Left renal cortex interstitium (tissue), 4 donors: Measurements from ENCODE around the gene SYNJ2. TPM values are rescaled to one million over a fixed set of nuclear protein-coding genes. Genes with fewer than 3 reads are reported as not detected.

Experiments used
- DNase-seq, 4 donors: peaks; one replicate each; pipeline ENCODE4 v3.0.0-alpha.2; 2013; ENCODE audit warnings: low read depth in 4 of 4, low spot score in 2 of 4, missing footprints in 1 of 4
- polyA plus RNA-seq, 4 donors: library from polyadenylated mRNA; unstranded; fragments of 120-200 nt; gene quantifications; one replicate each; pipeline ENCODE4 v1.2.1, GENCODE V29; 2013; ENCODE audit not compliant: insufficient read length in 4 of 4

Gene SYNJ2
- polyA plus RNA-seq, 4 donors: 9.7 to 12.1 (median 10.8) TPM

DNA sequence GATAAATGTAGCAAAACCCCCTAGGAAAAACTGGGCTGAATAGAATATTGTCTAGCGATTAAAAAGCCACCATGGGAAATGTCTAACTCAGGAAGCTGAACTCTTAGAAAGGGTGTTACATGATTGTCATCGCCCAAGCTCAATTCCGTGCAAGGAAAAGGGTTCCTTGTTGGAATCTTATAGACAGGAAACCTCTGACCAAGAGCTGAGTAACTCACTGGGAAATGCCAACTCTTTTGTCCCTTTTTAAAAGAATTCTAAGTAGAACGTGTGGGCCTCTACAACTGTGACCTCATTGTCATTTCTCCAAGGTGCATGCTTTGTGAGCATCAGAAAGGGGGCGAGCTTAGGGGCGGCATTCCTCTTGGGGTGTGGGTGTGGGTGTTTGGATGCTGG lies 88.1 kb downstream of the SYNJ2 start:
- DNase-seq: no peak

DNA sequence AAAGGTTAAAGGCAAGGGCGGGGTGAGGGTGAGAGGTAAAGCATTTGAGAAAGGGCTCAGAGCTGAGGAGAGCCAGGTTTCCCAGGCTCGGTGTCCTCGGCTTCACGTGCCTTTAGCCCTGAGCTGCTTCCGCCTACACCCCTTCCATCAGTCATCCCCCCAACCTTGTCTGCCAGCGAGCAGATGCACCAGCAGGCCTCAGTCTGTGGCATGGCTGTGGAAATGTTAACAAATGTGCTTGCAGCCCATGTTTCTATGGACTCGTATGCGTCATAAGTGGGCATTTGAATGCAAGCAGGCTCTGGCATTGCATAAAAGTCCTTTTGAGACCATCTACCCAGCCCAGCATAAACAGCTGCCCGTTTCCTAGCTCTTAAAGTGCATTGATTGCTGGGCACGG lies 88.8 kb downstream of the SYNJ2 start:
- DNase-seq: no peak

DNA sequence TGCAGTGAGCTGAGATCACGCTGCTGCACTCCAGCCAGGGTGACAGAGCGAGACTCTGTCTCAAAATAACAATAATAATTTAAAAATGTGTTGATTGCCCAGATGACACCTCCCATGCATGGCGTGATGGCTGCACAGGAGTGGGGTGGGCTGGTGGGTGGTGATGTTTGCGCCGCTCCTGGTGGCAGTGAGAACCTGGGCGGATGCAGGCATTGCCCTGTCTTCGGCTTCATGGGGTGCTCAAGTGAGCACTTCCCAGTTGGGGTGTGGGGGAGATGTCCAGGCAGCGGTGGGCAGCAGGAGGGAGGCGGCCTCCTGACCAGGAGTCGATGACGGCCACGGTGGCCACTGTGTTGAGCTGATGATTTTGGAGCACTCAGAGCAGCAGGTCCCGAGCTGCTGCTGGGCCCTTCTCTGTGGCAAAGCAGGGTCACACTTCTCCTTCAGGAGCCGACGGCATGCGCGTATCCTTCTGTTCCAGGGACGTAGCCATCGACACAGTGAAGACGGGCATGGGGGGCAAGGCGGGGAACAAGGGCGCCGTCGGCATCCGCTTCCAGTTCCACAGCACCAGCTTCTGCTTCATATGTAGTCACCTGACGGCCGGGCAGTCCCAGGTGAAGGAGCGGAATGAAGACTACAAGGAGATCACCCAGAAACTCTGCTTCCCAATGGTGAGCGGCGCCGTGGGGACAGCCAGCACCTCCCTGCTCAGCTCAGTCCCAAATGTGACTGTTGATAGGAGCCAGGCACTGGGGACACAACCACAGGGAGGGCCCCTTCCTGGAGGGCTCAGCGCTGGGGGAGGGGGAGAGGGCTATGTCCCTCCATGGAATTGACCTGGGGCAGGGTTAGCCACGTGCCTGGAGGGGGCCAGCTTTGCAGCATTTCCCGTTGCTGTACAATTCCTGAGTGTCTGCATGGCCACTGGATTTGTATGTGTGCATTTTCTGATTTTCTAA lies 89.7 kb downstream of the SYNJ2 start:
- DNase-seq: no peak

DNA sequence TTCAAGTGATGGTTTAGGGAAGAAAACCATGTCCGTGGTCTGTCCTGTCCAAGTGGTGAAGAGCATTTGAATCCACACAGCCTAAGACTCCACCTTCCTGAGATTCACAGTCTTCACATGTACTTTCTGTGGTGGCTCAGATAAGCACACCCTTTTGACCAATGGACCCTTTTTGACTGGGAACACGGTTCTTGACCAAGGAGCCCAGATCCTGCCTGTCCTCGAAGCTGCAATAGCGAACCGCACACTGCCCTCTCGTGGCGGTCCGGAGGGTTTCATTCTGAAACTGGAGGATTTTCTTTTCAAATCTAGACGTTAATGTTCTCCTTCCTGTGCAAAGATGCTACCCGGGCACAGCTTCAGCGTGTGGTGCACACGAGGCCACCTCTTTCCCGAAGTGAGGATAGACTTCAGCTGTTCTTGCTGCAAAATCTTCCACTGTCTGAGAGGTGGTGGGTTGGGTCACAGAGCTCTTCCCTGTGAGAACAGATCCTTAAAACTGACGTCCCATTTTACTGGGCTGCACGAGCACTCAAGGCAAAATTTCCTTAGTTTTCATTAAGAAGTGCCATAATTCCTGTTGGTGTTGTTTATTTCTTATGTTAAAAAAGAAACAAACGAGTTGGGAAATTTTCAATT lies 90.5 kb downstream of the SYNJ2 start:
- DNase-seq: peak in 2 of 4 donors; percentile 37 to 47

DNA sequence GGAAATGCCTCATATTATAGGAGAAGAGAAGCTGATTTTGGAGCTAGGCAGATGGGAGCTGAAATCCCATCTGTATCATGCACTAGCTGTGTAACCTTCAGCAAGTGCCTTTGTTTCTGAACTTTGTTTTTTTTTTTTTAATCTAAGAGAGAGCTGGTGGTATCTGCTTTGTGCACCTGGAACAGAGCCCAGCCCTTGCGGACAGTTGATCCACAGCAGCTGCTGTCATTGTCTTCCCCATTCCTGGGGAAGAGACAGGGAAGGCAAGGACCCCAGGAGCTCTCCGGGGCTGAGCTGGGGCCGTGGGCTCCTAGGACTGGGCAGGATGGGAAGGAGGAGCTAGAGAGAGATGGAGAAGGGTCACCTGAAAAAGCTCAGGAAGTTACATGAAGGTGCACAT lies 92.1 kb downstream of the SYNJ2 start:
- DNase-seq: no peak

DNA sequence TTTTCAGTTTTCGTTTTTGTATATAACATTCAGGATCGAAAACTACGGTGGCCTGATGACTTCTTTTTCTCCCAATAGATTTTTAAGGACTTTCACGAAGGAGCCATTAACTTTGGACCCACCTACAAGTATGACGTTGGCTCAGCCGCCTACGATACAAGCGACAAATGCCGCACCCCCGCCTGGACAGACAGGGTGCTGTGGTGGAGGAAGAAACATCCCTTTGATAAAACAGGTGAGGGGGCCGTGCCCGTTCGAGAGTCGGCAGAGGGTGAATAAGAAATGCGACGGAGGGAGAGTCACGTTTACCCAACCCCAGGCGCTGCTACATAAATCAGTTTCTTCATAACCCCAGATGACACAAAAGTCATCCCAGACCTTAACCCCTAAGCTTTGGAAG lies 94.9 kb downstream of the SYNJ2 start:
- no peak for DNase-seq

DNA sequence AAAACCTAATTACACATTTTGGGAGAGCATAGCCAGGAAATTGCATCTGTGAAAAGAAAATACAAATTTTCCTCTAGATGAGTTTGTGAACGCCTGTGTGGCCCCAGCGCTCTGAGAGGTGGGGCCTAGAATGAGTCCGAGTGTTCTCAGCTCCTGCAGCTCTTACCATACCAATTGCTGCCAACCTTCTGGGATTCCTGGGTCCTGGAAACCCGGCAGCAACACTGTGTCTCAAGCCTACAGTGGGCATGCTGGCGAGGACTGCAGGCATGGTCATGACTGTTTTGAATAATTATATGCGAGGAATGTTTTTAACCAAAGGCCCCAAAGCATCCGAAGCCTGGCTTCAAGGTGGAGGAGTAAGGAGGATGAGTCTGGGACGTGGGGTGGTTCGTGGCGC lies 96.0 kb downstream of the SYNJ2 start:
- DNase-seq: no peak

DNA sequence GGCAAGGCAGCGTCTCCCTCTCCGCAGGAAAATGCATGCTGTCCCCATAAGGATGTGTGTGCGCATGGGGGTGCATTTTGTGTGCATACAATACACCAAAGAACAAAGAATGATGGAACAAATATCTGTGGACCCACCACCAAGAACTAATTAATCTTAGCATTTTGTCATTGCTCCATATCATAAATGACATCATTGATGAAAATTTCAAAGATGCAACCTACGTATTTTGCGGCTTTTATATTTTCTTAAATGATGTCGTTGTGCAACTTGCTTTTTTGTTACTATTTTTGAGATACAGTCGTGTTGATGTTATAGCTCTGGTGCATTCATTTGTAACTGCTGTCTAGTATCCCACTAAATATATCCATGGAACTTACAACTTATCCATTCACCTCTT lies 96.7 kb downstream of the SYNJ2 start:
- no peak for DNase-seq

DNA sequence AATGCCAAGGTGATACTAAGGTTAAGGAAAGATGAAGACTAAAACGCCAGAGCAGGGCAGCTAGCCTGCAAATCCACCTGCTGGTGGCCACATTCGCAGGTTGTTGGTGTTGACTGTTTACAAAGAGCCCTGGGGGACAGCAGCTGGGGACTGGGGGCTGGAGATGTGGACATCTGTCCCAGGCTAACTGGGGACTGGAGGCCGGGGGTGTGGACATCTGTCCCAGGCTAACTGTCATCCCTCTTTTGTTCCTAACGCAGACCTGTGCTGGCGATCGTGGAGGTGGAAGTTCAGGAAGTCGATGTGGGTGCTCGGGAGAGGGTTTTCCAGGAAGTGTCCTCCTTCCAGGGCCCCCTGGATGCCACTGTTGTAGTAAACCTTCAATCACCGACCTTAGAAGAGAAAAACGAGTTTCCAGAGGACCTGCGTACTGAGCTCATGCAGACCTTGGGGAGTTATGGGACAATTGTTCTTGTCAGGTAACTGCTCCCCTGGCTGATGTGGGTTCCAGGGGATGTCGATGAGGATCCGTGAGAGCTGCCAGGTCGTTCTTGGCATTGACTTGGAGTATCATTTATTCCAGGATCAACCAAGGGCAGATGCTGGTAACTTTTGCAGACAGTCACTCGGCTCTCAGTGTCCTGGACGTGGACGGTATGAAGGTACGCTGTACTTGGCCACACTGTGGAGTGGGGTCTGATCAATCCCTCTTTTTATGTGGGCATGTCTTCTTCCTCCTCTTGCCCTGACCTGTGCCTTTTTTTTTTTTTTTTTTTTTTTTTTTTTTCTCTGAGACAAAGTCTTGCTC lies 99.4 kb downstream of the SYNJ2 start:
- DNase-seq: no peak

DNA sequence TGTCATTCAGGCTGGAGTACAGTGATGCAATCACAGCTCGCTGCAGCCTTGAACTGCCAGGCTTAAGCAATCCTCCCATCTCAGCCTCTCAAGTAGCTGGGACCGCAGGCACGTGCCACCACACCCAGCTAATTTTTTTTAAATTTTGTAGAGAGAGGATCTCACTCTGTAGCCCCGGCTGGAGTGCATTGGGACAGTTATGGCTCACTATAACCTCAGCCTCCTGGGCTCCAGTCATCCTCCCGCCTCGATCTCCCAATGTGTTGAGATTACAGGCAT lies 99.9 kb downstream of the SYNJ2 start:
- DNase-seq: no peak

DNA sequence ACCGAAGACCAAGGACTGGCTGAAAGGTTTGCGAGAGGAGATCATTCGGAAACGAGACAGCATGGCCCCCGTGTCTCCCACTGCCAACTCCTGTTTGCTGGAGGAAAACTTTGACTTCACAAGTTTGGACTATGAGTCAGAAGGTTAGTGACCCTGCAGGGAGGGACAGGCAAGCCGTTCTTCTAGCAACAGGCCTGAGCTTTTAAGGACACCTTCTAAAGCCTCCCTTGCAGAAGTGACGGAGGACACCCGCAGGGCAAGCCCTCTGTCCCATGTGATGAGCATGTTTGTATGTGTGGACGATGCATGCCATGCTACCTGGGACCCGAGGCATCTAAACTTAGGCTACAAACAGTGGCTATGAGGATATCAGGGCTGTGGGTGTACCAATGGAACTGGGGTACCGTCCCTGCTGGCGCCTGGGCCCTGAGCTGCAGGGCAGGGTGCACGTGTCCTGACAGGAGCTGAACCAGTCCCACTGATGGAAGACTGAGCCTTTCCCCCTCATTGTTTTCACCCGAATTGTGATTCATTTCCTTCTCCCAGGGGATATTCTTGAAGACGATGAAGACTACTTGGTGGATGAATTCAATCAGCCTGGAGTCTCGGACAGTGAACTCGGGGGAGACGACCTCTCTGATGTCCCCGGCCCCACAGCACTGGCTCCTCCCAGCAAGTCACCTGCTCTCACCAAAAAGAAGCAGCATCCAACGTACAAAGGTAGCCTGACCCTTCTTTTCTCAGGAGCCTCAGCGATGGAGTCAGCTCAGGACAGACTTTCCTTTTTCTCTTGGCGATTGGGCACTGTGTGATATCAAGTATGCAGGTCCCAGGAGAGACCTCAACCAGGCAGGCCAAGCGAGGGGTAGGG lies 102.0 kb downstream of the SYNJ2 start:
- no peak for DNase-seq

DNA sequence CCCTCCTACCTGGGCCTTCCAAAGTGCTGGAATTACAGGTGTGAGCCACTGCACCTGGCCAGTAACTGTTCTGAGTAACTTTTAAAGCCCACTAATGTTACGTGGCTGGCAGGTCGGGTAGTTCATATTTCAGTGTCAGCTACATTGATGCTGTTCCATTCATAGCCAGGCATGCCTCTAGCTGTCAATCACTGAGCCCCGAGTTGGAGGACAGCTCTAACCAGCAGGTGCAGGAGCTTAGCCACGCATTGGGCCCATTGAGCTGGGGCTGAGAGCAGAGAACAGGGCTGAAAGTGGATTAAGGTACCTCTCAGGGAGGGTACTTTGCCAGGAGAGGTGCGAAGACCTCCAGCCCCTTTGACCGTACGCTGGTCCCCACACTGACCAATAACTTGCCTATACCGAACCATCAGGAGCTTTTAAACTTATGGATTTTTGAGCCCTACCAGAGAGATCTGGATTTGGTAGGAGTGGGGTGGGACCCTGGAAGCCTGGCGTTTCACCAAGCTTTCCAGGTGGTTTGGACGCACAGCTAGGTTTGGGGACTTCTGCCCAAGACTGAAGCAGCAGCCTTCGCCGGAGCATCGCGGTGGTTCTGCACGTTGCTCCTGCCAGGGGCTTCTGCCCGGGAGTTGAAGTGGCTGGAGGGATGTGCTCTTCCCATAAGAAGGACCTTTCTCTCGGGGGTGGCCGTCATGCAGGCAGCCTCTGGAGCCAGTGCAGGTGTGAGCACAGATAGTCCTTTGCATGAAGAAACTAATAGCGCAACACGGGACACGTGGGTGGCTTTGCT lies 103.8 kb downstream of the SYNJ2 start:
- DNase-seq: no peak

DNA sequence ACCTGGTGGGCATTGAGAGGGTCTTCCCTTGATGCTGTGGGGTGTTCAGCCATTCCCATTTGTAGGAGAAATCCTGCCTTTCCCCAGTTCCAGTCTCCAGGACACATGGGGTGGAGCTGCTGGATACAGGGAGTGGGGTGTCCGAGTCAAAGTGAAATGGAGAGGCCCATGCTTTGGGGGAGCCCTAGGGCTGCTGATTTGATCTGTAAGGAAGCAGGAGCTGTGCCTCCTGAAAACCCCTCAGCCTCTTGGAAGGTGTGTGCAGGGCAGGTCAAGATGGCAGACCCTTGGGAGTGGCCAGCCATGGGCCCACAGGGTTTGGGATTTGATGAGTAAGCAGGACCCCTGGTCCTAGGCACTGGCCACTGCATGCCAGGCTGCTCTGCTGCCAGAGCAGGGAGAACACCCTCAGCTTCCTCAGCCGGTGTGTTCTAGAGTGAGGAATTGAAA lies 104.4 kb downstream of the SYNJ2 start:
- no peak for DNase-seq

DNA sequence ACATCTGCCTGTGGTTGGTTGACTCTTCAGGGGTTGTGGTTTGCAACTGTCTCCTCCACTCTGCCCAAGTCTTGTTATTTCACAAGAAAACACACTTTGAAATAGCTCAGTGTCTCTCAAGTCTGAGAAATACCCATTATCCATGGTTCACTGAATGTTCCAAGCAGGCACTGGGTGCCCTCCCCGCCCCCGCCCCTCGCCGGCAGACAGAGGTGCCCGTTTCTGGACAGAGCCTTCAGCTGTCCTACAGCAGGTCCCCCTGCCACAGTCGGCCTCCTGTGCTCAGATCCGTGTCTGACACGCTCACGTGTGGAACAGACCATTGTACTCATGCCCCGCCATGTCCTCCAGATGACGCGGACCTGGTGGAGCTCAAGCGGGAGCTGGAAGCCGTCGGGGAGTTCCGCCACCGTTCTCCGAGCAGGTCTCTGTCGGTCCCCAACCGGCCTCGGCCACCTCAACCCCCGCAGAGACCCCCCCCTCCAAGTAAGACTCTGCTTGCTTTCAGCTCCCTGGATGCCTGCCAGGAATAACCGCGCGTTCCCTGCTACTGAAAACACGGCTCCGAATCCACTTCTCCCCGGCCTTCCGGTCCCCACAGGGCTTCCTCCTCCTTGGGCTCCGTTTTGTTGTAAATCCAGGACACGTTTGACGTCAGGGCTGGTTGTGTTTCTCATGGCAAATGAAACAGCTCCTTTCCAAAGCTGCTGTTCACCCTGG lies 105.0 kb downstream of the SYNJ2 start:
- peak in 2 of 4 donors; percentile 15 to 39 for DNase-seq

DNA sequence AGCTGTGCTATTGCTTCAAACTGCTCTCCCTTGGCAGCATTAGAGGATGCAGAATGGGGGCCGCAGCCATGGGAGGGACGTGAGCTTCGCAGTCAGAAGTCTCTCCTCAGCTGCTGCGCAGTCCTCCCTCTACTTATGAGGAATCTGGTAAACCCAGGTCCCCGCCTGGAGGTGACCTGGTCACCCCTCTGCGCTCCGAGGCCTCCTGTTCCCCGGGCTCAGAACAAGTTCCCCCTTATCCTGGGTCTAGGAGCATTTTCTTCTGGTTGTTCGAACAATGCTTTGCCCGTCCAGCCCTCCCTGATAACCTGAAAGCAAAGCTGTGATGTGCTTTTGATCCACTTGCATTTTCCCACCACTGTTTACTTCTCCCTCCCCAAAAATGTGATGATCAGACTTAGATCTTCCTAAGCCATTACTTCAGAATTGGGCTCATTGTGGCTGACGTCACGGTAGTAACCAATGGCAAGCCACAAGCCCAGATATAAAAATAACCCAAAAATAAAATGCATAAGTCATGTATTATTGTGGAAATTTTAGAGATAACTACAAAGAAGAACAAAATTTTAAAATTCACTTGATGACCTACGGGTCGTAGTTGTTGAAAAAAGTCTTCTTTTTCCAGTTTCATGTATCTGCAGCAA lies 105.7 kb downstream of the SYNJ2 start:
- no peak for DNase-seq

DNA sequence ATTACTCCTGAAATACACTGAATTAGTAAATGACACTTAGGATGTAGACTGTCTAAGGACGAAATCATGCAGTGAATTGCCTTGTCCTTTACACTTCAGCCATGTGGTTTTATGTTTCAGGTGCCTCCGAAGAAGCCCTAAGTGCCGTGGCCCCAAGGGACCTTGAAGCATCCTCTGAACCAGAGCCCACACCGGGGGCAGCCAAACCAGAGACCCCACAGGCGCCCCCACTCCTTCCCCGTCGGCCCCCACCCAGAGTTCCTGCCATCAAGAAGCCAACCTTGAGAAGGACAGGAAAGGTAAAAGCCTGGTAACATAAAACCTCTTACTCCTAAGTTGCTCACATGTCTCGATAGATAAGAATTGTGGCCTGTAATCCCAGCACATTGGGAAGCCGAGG lies 111.1 kb downstream of the SYNJ2 start:
- DNase-seq: no peak

DNA sequence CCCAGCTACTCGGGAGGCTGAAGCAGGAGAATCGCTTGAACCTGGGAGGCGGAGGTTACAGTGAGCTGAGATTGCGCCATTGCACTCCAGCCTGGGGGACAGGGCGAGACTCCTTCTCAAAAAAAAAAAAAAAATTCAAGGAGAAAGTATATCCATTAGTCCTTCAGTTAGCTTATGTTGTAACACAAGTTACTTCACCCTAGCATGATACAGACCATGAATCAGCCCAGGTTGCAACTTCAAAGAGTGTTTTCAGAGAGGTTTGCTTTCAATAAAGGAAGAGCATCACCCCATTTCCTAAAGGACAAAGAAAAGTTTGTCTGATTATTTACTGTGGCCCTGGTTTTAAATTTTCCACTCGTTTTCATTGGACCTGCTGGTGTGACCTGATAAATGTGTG lies 113.4 kb downstream of the SYNJ2 start:
- DNase-seq: no peak

DNA sequence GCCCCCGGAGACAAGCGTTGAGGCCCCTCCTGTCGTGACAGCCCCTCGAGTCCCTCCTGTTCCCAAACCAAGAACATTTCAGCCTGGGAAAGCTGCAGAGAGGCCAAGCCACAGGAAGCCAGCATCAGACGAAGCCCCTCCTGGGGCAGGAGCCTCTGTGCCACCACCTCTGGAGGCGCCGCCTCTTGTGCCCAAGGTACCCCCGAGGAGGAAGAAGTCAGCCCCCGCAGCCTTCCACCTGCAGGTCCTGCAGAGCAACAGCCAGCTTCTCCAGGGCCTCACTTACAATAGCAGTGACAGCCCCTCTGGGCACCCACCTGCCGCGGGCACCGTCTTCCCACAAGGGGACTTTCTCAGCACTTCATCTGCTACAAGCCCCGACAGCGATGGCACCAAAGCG lies 114.0 kb downstream of the SYNJ2 start:
- DNase-seq: no peak

DNA sequence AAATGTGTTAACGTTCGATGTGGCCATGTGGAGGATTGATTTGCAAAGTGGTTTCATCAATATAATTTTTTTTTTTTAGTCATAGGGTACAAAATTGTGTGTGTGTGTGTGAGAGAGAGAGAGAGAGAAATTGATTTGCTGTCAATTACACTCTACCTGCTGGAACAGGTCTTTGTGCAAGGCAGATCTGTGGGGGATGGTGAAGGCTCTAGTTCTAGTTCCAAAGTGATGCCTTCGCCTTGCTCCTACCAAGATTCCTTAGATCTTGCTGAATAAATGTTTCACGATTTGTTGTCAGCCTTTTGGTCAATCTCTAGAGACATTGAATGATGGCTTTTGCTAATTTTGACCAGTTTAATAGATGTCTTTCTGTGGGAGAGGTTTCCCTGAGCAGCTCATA lies 121.6 kb downstream of the SYNJ2 start:
- no peak for DNase-seq
